GM12878 (cell line): ENCODE results near the gene MAML2. TPM values are rescaled to one million over a fixed set of nuclear protein-coding genes. Genes with fewer than 3 reads are reported as not detected.

Experiments
- ATAC-seq: fragments of 200-7000 bp; cut with Tn5 transposase; 3 replicates; pipeline ENCODE4 v1.9.1; 2020; ENCODE audit warnings: mild to moderate bottlenecking, moderate library complexity
- BruUV-seq: library from RNA; stranded (reverse); fragments of 400-500 nt; replicated peaks from 2 replicates; lab custom pipeline; 2021; lab: Mats Ljungman, UMichigan
- CTCF ChIA-PET: fragments of 300-600 bp; sonication (Branson Sonifier 250); formaldehyde crosslinking; extraction: SDS; loops from one replicate; lab custom pipeline; 2021; ENCODE audit warnings: inconsistent platforms; lab: Yijun Ruan, JAX
- POLR2A ChIA-PET: fragments of 350-600 bp; formaldehyde crosslinking; extraction: SDS; loops from one replicate; lab custom pipeline; 2021; ENCODE audit warnings: inconsistent platforms; lab: Charles Lee
- RAD21 ChIA-PET: fragments of 300-600 bp; sonication (Branson Sonifier 250); formaldehyde crosslinking; loops from one replicate; lab custom pipeline; 2023; ENCODE audit warnings: antibody characterized with exemption; ENCODE audit not compliant: unreplicated experiment; lab: Charles Lee
- SMC1A ChIA-PET: fragments of 300-600 bp; sonication (Branson Sonifier 250); formaldehyde crosslinking; loops from one replicate; lab custom pipeline; 2023; ENCODE audit not compliant: unreplicated experiment, uncharacterized antibody; lab: Charles Lee
- DNase-seq: peaks from one replicate; pipeline ENCODE4 v3.0.0-alpha.2; 2011; ENCODE audit warnings: low read depth, low spot score
- FAIRE-seq: peaks from 3 replicates; lab custom pipeline; 2011; peaks lifted over from hg19 to GRCh38; lab: Jason Lieb, UNC
- H2AFZ ChIP-seq: 2 replicates; pipeline ENCODE4 v1.6.0; 2011; ENCODE audit warnings: low read depth, low read length, control low read depth; ENCODE audit not compliant: control insufficient read depth
- H3K27ac ChIP-seq: 2 replicates; pipeline ENCODE4 v1.5.1; 2011; ENCODE audit warnings: control low read depth; ENCODE audit not compliant: control insufficient read depth, insufficient read depth
- H3K27me3 ChIP-seq, 2 experiments: replicated peaks in 1 of 2; 2 replicates each; pipeline versions ENCODE4 v1.6.0 to v1.6.1; 2011; ENCODE audit warnings: low read length in 1 of 2; ENCODE audit not compliant: control insufficient read depth in 2 of 2, insufficient read depth in 2 of 2
- H3K36me3 ChIP-seq, 2 experiments: 2 replicates each; pipeline ENCODE4 v1.5.1; 2011; ENCODE audit warnings: low read length in 1 of 2; ENCODE audit not compliant: control insufficient read depth in 2 of 2, insufficient read depth in 2 of 2
- H3K4me1 ChIP-seq: 2 replicates; pipeline ENCODE4 v1.6.1; 2011; ENCODE audit warnings: mild to moderate bottlenecking, low read length, moderate library complexity, mixed read lengths; ENCODE audit not compliant: control insufficient read depth, insufficient read depth
- H3K4me2 ChIP-seq: 2 replicates; pipeline ENCODE4 v1.6.0; 2011; ENCODE audit warnings: control low read depth; ENCODE audit not compliant: control insufficient read depth, insufficient read depth
- H3K4me3 ChIP-seq: fragments of 200-600 bp; sonication (generic); 2 replicates; pipeline ENCODE4 v1.5.1; 2016
- H3K79me2 ChIP-seq: 2 replicates; pipeline ENCODE4 v1.6.0; 2011; ENCODE audit warnings: low read length; ENCODE audit not compliant: control insufficient read depth, insufficient read depth
- H3K9ac ChIP-seq: 2 replicates; pipeline ENCODE4 v1.8.0; 2011; ENCODE audit warnings: low read length, control low read depth, mixed read lengths; ENCODE audit not compliant: control insufficient read depth, insufficient read depth
- H3K9me3 ChIP-seq: replicated peaks from 3 replicates; pipeline ENCODE4 v1.5.1; 2011; ENCODE audit warnings: mild to moderate bottlenecking, low read length; ENCODE audit not compliant: control insufficient read depth, insufficient read depth
- H4K20me1 ChIP-seq: 2 replicates; pipeline ENCODE4 v1.6.0; 2011; ENCODE audit not compliant: control insufficient read depth, insufficient read depth
- CEBPZ ChIP-seq: fragments of 150-350 bp; IDR thresholded peaks from 2 replicates; pipeline ENCODE4 v1.6.1; 2016; ENCODE audit warnings: low read depth, low read length
- EZH2 ChIP-seq: IDR thresholded peaks from 2 replicates; pipeline ENCODE4 v1.6.1; 2012; ENCODE audit warnings: low read depth, mild to moderate bottlenecking, control low read depth, inconsistent platforms, low read length, borderline replicate concordance; ENCODE audit not compliant: control insufficient read depth
- MEF2A ChIP-seq: IDR thresholded peaks from 2 replicates; pipeline ENCODE4 v1.6.1; 2011; ENCODE audit warnings: low read depth, mild to moderate bottlenecking, low read length, moderate library complexity; ENCODE audit not compliant: insufficient read depth
- NR2F1 ChIP-seq: fragments of 450-650 bp; conservative IDR thresholded peaks from 2 replicates; pipeline ENCODE4 v1.6.1; 2017; ENCODE audit warnings: mild to moderate bottlenecking
- RAD51 ChIP-seq: fragments of 450-650 bp; IDR thresholded peaks from 2 replicates; pipeline ENCODE4 v1.6.1; 2016; ENCODE audit warnings: moderate library complexity, mild to moderate bottlenecking, inconsistent platforms
- RBBP5 ChIP-seq: fragments of 200-600 bp; sonication (generic); conservative IDR thresholded peaks from 2 replicates; pipeline ENCODE4 v1.6.1; 2016
- RELA ChIP-seq: fragments of 450-650 bp; IDR thresholded peaks from 2 replicates; pipeline ENCODE4 v1.8.0; 2014; ENCODE audit warnings: borderline replicate concordance; ENCODE audit not compliant: partially characterized antibody
- REST ChIP-seq: IDR thresholded peaks from 2 replicates; pipeline ENCODE4 v1.6.1; 2012; ENCODE audit warnings: mild to moderate bottlenecking, low read depth, low read length
- SKIL ChIP-seq: fragments of 450-650 bp; IDR thresholded peaks from 2 replicates; pipeline ENCODE4 v1.6.1; 2017; ENCODE audit warnings: mild to moderate bottlenecking, low read depth, inconsistent platforms; ENCODE audit not compliant: poor library complexity, severe bottlenecking
- TAF1 ChIP-seq: IDR thresholded peaks from 2 replicates; pipeline ENCODE4 v1.6.1; 2011; ENCODE audit warnings: mild to moderate bottlenecking, low read depth, low read length, borderline replicate concordance
- ZNF384 ChIP-seq: IDR thresholded peaks from 2 replicates; pipeline ENCODE4 v1.6.1; 2012; ENCODE audit warnings: low read depth, mild to moderate bottlenecking, low read length, improper control_type of control experiment, borderline replicate concordance
- WGBS: methylation state at CpG from one replicate; pipeline ENCODE4 v1.1.6; 2016; ENCODE audit warnings: low lambda C conversion rate; ENCODE audit not compliant: insufficient replicate concordance, insufficient coverage; ENCODE audit errors: missing lambda C conversion rate; 5-methylcytosine and 5-hydroxymethylcytosine counted together
- in situ Hi-C: fragments of 300-500 bp; cut with MboI; formaldehyde crosslinking; loops from 9 replicates; pipeline ENCODE4 v1.14.3; 2018; ENCODE audit warnings: mixed read lengths
- intact Hi-C: fragments of 100-400 bp; cut with micrococcal nuclease; formaldehyde crosslinking; loops from one replicate; pipeline ENCODE4 v1.14.2; 2022; ENCODE audit not compliant: unreplicated experiment
- polyA plus RNA-seq, 11 experiments: library from polyadenylated mRNA; depleted of rRNA in 4 of 11; unstranded in 6 of 11; stranded (reverse) in 5 of 11; fragments of >200 nt; fragmentation: Nextera tagmentation in 4 of 11; fragmentation: Illumina TruSeq in 1 of 11; extraction: Ambion mirVana in 4 of 11; extraction: Trizol in 1 of 11; gene quantifications; 1 replicate in 1 of 11; 2 replicates in 10 of 11; pipeline versions ENCODE4 v1.2.1 to v1.2.3, GENCODE V29; 2011 to 2016; ENCODE audit warnings: inconsistent platforms in 2 of 11, missing spikeins in 2 of 11, low read depth in 1 of 11
- total RNA-seq, 4 experiments: library from RNA; depleted of rRNA in 3 of 4; stranded (reverse); fragments of >200 nt in 3 of 4; fragmentation: Illumina TruSeq in 1 of 4; extraction: Trizol in 1 of 4; gene quantifications; 2 replicates each; pipeline versions ENCODE4 v1.2.1 to v1.2.3, GENCODE V29; 2013 to 2021
- TF ChIP-seq, protein P1 (sequence below): fragments of 450-650 bp; IDR thresholded peaks from 2 replicates; pipeline ENCODE4 v1.6.1; 2018; ENCODE audit warnings: borderline replicate concordance, mild to moderate bottlenecking; ENCODE audit not compliant: partially characterized antibody

Gene MAML2
- total and polyA plus RNA-seq, 10 of the 15 experiments (the other 5 are each of a cell fraction or from before 2014, with no cell fraction given) = 2.5 to 15.1 (median 12.0) TPM

GRCh38 chr11:95994329-95994728 is 348.7 kb downstream of the MAML2 start:
- RAD21 ChIA-PET = interaction anchor here (1.0 kb wide), 1 partner anchor 349 kb away, joined by 3 read pairs; no protein-coding TSS in a partner anchor
- FAIRE-seq (no peak), DNase-seq (no peak), ATAC-seq (no peak)
- BruUV-seq = no TSS peak
- no peaks in the 10 kb centered on the region for H4K20me1 ChIP-seq
- SMC1A ChIA-PET = interaction anchor here (1.9 kb wide), 1 partner anchor 14 kb away, joined by 5 read pairs; no protein-coding TSS in a partner anchor
- no peaks in the 10 kb centered on the region for H3K4me1 ChIP-seq
- in situ Hi-C loops (no loop called here), intact Hi-C loops (no loop called here)
- H3K79me2 ChIP-seq = no peaks in the 10 kb centered on the region
- no peak overlapping the region for H2AFZ ChIP-seq
- no peak overlapping the region for H3K4me2 ChIP-seq
- CTCF ChIA-PET = interaction anchor here (0.7 to 2.5 kb wide), 3 partner anchors 11 to 400 kb away, joined by 3 to 8 read pairs (median 4); partner anchors contain the start of gene MAML2
- H3K36me3 ChIP-seq = peaks cover 0 to 3% of the 10 kb centered on the region in 2 experiments; a peak in 1 of 4 replicates
- H3K27me3 ChIP-seq = no peaks in the 10 kb centered on the region
- WGBS = 100% methylated on average over 4 of the region's 4 CpGs
- POLR2A ChIA-PET = interaction anchor here (1.3 kb wide), 1 partner anchor 345 kb away, joined by 3 read pairs; no protein-coding TSS in a partner anchor
- H3K9ac ChIP-seq = no peak overlapping the region
- no peak overlapping the region for H3K4me3 ChIP-seq
- no peaks in the 10 kb centered on the region for H3K9me3 ChIP-seq
- H3K27ac ChIP-seq = no peak overlapping the region
- TF ChIP-seq CEBPZ = no peak
- TF ChIP-seq RAD51 = no peak
- TF ChIP-seq REST = no peak
- TF ChIP-seq RELA = no peak
- no peak for TF ChIP-seq ZNF384
- TF ChIP-seq, protein P1, sequence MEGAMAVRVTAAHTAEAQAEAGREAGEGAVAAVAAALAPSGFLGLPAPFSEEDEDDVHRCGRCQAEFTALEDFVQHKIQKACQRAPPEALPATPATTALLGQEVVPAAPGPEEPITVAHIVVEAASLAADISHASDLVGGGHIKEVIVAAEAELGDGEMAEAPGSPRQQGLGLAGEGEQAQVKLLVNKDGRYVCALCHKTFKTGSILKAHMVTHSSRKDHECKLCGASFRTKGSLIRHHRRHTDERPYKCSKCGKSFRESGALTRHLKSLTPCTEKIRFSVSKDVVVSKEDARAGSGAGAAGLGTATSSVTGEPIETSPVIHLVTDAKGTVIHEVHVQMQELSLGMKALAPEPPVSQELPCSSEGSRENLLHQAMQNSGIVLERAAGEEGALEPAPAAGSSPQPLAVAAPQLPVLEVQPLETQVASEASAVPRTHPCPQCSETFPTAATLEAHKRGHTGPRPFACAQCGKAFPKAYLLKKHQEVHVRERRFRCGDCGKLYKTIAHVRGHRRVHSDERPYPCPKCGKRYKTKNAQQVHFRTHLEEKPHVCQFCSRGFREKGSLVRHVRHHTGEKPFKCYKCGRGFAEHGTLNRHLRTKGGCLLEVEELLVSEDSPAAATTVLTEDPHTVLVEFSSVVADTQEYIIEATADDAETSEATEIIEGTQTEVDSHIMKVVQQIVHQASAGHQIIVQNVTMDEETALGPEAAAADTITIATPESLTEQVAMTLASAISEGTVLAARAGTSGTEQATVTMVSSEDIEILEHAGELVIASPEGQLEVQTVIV = no peak
- no peak for TF ChIP-seq NR2F1
- TF ChIP-seq MEF2A = no peak
- TF ChIP-seq TAF1 = no peak
- no peak for TF ChIP-seq EZH2
- no peak for TF ChIP-seq SKIL
- no peak for TF ChIP-seq RBBP5
